Peyer's patch (tissue), 4 donors: ENCODE results near the gene MSH4.

Source experiments
- CTCF ChIP-seq, 6 experiments: fragments of 450-650 bp in 4 of 6; fragments of 200-600 bp in 2 of 6; sonication (generic) in 1 of 6; IDR thresholded peaks; one replicate each; pipeline ENCODE4 v1.5.1; 2017 to 2019; ENCODE audit warnings: antibody characterized with exemption in 6 of 6, mild to moderate bottlenecking in 3 of 6, moderate library complexity in 1 of 6
- POLR2A ChIP-seq, 2 donors: fragments of 450-650 bp; IDR thresholded peaks; one replicate each; pipeline ENCODE4 v1.5.1; 2017; ENCODE audit warnings: antibody characterized with exemption in 2 of 2, mild to moderate bottlenecking in 2 of 2, moderate library complexity in 2 of 2

DNA sequence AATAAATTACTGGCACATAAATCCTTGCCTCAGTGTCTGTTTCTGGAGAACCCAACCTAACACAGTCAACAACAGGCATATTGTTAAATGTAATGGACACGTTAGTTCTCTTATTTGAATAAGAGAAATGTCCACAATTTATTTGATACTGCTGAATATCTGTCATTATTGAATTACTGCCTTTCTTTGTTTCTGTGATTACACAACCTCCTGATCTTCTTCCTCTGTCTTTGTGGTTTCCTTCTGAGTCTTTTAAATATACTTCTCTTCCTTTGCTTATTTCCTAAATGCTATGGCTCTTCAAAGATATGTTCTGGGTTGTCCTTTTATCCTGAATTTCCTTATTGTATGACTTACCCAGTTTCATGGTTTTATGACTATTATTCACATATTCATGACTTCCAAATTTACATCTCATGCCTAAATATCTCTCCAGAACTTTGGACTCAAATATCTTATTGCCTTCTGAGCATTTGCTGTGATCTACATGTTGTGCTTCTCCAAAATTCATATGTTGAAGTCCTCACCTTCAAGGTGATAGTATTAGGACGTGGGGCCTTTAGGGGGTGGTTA lies 39.9 kb downstream of the MSH4 start:
- TF ChIP-seq CTCF (IDR thresholded peaks at IDR 0.05) (no peak), POLR2A (IDR thresholded peaks at IDR 0.05) (no peak)
